ENCODE data around the gene IL3RA. TPM values are rescaled to one million over a fixed set of nuclear protein-coding genes. Genes with fewer than 3 reads are reported as not detected.
"Not testable (repeated sequence)": the region's sequence is repeated elsewhere in the genome, so short reads cannot be mapped to it uniquely, and the experiment has no call there.

IL3RA gene
- 1 to 10 TPM in 1 of 2 donors, under 1 TPM in 1; 0.52 to 1.2 TPM for total RNA-seq

DNA sequence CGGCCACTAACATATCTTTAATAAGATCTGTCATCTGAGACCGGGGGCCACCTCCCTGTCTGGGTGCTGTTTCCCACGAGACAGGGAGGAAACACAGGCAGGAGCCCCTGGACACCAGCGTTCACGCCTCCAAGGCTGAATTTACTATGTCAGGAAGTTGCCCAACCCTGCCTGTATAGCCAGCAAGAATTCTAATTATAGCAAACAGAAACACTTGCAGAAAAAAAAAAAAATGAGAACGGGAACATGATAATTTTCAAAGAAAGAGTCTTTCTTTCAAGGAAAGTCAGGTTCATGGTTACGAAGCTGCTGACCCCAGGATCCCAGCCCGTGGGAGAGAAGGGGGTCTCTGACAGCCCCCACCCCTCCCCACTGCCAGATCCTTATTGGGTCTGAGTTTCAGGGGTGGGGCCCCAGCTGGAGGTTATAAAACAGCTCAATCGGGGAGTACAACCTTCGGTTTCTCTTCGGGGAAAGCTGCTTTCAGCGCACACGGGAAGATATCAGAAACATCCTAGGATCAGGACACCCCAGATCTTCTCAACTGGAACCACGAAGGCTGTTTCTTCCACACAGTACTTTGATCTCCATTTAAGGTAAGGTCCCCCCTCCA is at the start of gene IL3RA:
Gene IL3RA, plus strand, starts transcription at position 455 of the 613 bp plus-strand sequence. CDS start 4,981 bp downstream, outside the sequence.
- H3K4me1 Mint-ChIP-seq: peaks cover 5% of the 10 kb centered on the region
- H3K36me3 Mint-ChIP-seq (ENCODE audit: low read depth): no peaks in the 10 kb centered on the region
- ATAC-seq (replicated peaks): peak; percentile 9
- peaks cover 7% of the 10 kb centered on the region for H3K27me3 Mint-ChIP-seq
- H3K27ac Mint-ChIP-seq: peak within 1 kb of the TSS; percentile 37
- H3K4me3 Mint-ChIP-seq: peak within 1 kb of the TSS; percentile 72
- no peaks in the 10 kb centered on the region for H3K9me3 Mint-ChIP-seq

DNA sequence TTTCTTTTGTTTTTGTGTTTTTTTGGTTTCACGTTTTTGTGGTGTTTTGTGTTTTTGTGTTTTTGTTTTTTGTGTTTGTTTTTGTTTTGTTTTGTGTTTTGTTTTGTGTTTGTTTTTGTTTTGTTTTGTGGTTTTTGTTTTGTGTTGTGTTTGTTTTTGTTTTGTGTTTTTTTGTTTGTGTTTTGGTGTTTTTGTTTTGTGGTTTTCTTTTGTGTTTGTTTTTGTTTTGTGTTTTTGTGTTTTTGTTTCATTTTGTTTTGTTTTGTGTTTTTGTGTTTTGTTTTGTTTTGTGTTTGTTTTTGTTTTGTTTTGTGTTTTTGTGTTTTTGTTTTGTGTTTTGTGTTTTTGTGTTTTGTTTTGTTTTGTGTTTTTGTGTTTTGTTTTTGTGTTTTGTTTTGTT is 47.0 kb upstream of the IL3RA start:
- Mint-ChIP-seq H3K27ac (peak overlapping the region; percentile 74), H3K27me3 (peaks cover 10% of the 10 kb centered on the region), H3K36me3 (ENCODE audit: low read depth) (peaks cover 8% of the 10 kb centered on the region), H3K4me3 (no peak overlapping the region), H3K9me3 (peaks cover 5% of the 10 kb centered on the region), H3K4me1 (no peaks in the 10 kb centered on the region)
- no peak for ATAC-seq (replicated peaks)

DNA sequence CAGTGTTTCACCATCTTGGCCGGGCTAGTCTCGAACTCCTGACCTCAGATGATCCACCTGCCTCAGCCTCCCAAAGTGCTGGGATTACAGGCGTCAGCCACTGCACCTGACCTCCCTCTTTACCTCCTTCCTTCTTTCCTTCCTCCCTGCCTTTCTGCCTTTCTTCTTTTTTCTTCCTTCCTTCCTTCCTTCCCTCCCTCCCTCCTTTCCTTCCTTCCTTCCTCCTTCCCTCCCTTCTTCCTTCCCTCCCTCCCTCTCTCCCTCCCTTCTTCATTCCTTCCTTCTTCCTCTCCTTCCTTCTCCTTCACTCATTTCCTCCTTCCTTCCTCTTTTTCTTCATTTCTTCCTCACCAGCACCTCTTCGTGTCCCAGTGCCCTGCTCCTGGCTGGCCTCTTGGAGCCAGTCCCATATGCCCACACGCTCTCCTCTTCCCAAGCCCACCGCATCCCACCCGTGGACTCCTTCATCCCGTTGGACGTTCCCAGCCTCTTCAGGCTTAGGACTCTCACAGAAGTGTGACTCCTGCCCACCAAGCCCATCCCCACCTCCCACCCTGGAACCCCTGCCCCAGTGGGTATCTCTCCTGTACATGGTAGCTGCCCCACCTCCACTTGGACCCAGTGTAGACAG is 45.4 kb upstream of the IL3RA start:
- Mint-ChIP-seq H3K9me3 (peaks cover 5% of the 10 kb centered on the region), H3K4me3 (no peak overlapping the region), H3K36me3 (ENCODE audit: low read depth) (peaks cover 8% of the 10 kb centered on the region), H3K4me1 (no peaks in the 10 kb centered on the region), H3K27me3 (peaks cover 19% of the 10 kb centered on the region), H3K27ac (no peak overlapping the region)
- ATAC-seq (replicated peaks): no peak

DNA sequence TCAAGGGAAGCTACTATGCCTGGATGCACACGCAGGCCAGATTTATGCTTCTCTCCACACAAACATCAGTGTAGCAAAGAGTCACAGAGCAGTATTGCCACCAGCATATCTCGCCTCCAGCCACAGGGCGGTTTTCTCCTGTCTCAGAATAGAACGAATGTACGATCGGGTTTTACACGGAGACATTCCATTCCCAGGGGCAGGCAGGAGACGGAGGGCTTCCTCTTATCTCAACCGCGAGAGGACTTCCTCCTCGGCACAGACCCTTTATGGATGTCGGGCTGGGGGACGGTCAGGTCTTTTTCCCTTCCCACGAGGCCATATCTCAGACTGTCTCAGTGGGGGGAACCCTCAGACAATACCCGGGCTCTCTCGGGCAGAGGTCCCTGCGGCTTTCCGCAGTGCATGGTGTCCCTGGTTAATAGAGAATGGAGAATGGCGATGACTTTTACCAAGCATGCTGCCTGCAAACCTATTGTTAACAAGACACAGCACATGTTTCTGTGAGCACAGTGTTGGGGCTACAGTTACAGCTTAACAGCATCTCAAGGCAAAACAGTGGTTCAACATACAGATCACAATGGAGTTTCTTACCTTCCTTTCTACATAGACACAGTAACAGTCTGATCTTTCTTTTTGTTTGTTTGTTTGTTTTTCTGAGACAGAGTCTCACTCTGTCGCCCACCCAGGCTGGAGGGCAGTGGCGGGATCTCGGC is 43.9 kb upstream of the IL3RA start:
- Mint-ChIP-seq H3K27ac (no peak overlapping the region), H3K9me3 (peaks cover 5% of the 10 kb centered on the region), H3K4me1 (no peaks in the 10 kb centered on the region), H3K4me3 (no peak overlapping the region), H3K27me3 (peaks cover 14% of the 10 kb centered on the region), H3K36me3 (ENCODE audit: low read depth) (peaks cover 8% of the 10 kb centered on the region)
- ATAC-seq (replicated peaks): no peak

DNA sequence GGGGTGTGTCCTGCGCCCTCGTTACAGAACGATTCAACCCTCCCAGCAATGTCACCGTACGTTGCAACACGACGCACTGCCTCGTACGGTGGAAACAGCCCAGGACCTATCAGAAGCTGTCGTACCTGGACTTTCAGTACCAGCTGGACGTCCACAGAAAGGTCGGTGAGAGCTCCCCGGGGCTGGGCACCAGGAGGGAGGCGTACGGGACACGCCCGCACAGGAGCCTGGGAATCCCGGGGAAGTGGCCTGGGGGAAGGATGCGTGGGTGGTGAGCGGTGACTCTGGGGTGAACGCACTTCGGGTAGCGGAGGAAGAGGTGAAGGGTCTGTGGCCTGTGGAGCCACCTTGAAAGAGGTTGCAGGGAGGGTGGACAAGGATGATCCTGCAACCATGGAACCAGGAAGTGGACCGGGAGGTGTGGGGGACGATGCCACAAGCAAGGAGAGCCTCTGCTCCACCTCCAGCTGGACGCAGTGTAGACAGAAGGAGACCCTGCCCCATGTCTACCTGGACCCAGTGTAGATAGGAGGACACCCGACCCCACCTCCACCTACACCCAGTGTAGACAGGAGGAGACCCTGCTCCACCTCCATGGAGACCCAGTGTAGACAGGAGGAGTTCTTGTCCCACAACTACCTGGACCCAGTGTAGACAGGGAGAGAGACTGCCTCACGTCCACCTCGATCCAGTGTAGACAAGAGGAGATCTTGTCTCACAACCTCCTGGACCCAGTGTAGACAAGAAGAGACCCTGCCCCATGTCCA is 42.1 kb upstream of the IL3RA start:
- ATAC-seq (replicated peaks): no peak
- no peak overlapping the region for H3K27ac Mint-ChIP-seq
- no peak overlapping the region for H3K4me3 Mint-ChIP-seq
- peaks cover 14% of the 10 kb centered on the region for H3K27me3 Mint-ChIP-seq
- peaks cover 4% of the 10 kb centered on the region for H3K36me3 Mint-ChIP-seq (ENCODE audit: low read depth)
- H3K4me1 Mint-ChIP-seq: no peaks in the 10 kb centered on the region
- peaks cover 2% of the 10 kb centered on the region for H3K9me3 Mint-ChIP-seq

DNA sequence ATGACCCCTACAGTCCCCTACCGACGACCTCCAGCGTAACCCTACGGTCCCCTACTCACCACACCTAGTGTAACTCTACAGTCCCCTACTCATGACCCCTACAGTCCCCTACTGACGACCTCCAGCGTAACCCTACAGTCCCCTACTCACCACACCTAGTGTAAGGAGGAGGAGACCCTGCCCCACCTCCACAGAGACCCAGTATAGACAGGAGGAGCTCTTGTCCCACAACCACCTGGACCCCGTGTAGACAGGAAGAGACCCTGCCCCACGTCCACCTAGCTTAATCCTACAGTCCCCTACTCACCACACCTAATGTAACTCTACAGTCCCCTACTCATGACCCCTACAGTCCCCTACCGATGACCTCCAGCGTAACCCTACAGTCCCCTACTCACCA is 41.0 kb upstream of the IL3RA start:
- H3K27me3 Mint-ChIP-seq: peaks cover 14% of the 10 kb centered on the region
- no peaks in the 10 kb centered on the region for H3K36me3 Mint-ChIP-seq (ENCODE audit: low read depth)
- H3K4me3 Mint-ChIP-seq: no peak overlapping the region
- ATAC-seq (replicated peaks): no peak
- H3K27ac Mint-ChIP-seq: no peak overlapping the region
- H3K9me3 Mint-ChIP-seq: no peaks in the 10 kb centered on the region
- no peaks in the 10 kb centered on the region for H3K4me1 Mint-ChIP-seq

DNA sequence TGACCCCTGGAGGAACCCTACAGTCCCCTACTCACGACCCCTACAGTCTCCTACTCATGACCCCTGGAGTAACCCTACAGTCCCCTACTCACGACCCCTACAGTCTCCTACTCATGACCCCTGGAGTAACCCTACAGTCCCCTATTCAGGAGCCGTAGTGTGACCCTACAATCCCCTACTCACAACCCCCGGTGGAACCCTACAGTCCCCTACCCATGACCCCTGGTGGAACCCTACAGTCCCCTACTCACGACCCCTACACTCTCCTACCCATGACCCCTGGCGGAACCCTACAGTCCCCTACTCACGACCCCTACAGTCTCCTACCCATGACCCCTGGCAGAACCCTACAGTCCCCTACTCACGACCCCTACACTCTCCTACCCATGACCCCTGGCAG is 39.0 kb upstream of the IL3RA start:
- H3K27ac Mint-ChIP-seq; ATAC-seq (replicated peaks); H3K9me3 Mint-ChIP-seq; H3K36me3 Mint-ChIP-seq (ENCODE audit: low read depth); H3K4me3 Mint-ChIP-seq; H3K4me1 Mint-ChIP-seq: not testable (repeated sequence)
- peaks cover 10% of the 10 kb centered on the region for H3K27me3 Mint-ChIP-seq

DNA sequence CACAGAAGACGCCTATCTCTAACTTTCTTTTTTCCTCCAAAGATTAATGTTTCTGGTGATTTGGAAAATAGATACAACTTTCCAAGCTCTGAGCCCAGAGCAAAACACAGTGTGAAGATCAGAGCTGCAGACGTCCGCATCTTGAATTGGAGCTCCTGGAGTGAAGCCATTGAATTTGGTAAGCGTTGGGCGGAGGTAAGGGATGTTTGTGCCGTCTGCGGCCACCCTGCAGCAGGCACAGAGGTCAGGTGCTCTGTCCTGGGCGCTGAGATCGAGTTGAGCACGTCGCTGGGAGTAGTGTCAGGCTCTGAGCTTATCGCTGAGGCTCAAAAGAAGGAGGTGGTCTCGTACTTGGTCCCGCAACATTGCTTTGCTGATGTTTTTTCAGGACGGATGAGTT is 36.1 kb upstream of the IL3RA start:
- no peak overlapping the region for H3K4me3 Mint-ChIP-seq
- no peak for ATAC-seq (replicated peaks)
- H3K27me3 Mint-ChIP-seq: peaks cover 5% of the 10 kb centered on the region

DNA sequence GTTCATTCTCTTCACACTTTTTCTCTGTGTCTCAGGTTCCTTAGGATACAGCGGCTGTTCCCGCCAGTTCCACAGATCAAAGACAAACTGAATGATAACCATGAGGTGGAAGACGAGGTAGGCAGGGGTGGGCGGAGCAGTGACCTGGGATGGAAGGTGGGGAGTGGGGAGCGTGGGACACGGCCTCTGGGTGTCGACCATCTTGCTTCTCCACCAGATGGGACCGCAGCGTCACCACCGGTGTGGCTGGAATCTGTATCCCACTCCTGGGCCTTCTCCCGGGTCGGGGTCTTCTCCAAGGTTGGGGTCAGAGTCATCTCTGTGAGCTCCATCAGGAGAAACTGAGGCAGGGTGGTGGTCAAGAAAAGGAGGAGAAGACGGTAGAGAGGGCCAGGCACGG is 31.2 kb upstream of the IL3RA start:
- no peaks in the 10 kb centered on the region for H3K9me3 Mint-ChIP-seq
- H3K36me3 Mint-ChIP-seq (ENCODE audit: low read depth): no peaks in the 10 kb centered on the region
- no peak overlapping the region for H3K27ac Mint-ChIP-seq
- peaks cover 5% of the 10 kb centered on the region for H3K4me1 Mint-ChIP-seq
- H3K27me3 Mint-ChIP-seq: no peaks in the 10 kb centered on the region
- ATAC-seq (replicated peaks): no peak
- H3K4me3 Mint-ChIP-seq: no peak overlapping the region

More for the DNA sequence above, 36.1 kb upstream of the IL3RA start:
- Mint-ChIP-seq H3K36me3 (ENCODE audit: low read depth) (no peaks in the 10 kb centered on the region), H3K9me3 (no peaks in the 10 kb centered on the region), H3K27ac (no peak overlapping the region), H3K4me1 (no peaks in the 10 kb centered on the region)

DNA sequence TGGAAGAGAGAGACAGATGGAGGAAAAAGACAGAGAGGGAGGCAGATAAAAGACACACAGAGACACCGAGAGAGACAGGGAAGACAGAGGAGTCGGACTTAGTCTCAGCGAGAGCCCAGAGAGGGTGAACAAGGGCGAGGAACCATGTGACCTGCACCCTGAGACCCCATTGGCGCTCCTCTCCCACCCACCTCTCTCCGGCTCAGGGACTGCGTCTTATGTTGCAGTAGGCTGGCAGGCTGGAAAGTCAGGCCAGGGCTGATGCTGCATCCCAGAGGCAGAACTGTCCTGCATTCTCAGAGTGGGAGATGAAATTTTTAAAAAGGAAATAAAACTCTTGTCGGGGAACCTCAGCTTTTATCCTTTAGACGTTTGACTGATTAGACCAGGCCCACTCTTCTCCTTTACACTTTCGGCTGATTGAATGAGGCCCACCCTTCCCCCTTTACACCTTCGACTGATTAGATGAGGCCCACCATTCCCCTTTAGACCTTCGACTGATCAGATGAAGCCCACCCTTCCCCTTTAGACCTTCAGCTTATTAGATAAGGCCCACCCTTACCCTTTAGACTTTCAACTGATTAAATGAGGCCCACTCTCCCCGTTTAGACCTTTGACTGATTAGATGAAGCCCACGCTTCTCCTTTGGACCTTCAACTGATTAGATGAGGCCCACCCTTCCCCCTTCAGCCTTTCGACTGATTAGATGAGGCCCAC is 29.5 kb upstream of the IL3RA start:
- H3K36me3 Mint-ChIP-seq (ENCODE audit: low read depth): no peaks in the 10 kb centered on the region
- no peak for ATAC-seq (replicated peaks)
- no peaks in the 10 kb centered on the region for H3K27me3 Mint-ChIP-seq
- H3K9me3 Mint-ChIP-seq: no peaks in the 10 kb centered on the region
- no peak overlapping the region for H3K4me3 Mint-ChIP-seq
- peaks cover 5% of the 10 kb centered on the region for H3K4me1 Mint-ChIP-seq
- no peak overlapping the region for H3K27ac Mint-ChIP-seq

DNA sequence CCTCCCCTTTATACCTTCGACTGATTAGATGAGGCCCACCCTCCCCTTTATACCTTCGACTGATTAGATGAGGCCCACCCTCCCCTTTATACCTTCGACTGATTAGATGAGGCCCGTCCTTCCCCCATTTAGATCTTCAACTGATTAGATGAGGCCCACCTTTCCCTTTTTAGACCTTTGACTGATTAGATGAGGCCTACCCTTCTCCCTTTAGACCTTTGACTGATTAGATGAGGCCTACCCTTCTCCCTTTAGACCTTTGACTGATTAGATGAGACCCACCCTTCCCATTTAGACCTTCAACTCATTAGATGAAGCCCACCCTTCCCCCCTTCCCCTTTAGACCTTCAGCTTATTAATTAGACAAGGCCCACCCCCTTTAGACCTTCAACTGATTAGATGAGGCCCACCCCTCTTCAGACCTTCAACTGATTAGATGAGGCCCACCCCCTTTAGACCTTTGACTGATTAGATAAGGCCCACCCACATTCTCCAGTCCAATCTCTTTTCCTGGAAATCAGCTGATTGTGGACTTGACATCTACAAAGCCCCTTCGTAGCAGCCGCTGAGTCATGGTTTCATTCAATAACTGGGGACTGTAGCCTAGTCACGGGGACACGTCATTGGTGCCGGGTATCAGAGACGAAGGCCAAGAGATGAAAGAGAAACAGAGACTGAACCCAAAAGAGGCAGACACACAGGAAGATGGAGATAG is 28.8 kb upstream of the IL3RA start:
- Mint-ChIP-seq H3K27me3 (no peaks in the 10 kb centered on the region), H3K27ac (no peak overlapping the region), H3K36me3 (ENCODE audit: low read depth) (no peaks in the 10 kb centered on the region), H3K4me3 (no peak overlapping the region), H3K4me1 (peaks cover 5% of the 10 kb centered on the region), H3K9me3 (no peaks in the 10 kb centered on the region)
- ATAC-seq (replicated peaks): peak; percentile 59

DNA sequence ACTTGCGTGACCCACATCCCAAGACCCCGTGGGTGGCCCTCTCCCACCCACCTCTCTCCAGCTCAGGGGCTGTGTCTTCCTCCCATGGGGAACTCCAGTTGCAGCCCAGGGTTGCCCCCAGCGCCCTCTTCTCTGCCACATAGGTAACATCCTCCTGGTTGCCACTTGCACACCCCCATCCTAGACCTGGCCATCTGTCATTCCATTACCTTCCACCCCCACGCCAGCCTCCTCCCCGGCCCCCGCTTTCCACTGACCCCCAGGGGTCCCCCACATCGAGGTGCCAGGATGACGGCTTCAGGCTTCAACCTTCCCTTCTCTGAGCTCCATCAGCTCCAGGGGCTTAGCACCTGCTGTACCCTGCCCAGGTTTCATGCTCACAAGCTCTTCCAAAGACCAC is 28.1 kb upstream of the IL3RA start:
- Mint-ChIP-seq H3K4me1 (peaks cover 5% of the 10 kb centered on the region), H3K27me3 (no peaks in the 10 kb centered on the region), H3K36me3 (ENCODE audit: low read depth) (no peaks in the 10 kb centered on the region), H3K27ac (no peak overlapping the region), H3K4me3 (no peak overlapping the region), H3K9me3 (no peaks in the 10 kb centered on the region)
- peak; percentile 7 for ATAC-seq (replicated peaks)

DNA sequence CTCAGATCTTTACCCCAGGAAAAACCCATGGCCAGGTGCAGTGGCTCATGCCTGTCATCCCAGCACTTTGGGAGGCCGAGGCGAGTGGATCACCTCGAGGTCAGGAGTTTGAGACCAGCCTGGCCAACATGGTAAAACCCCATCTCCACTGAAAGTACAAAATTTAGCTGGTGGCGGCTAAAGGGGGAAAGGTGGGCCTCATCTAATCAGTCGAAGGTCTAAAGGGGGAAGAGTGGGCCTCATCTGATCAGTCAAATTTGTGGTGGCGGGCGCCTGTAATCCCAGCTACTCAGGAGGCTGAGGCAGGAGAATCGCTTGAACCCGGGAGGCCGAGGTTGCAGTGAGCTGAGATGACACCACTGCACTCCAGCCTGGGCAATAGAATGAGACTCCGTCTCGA is 27.7 kb upstream of the IL3RA start:
- not testable (repeated sequence) for H3K27ac Mint-ChIP-seq; H3K4me3 Mint-ChIP-seq; H3K9me3 Mint-ChIP-seq; H3K27me3 Mint-ChIP-seq; ATAC-seq (replicated peaks); H3K36me3 Mint-ChIP-seq (ENCODE audit: low read depth); H3K4me1 Mint-ChIP-seq

Measured in activated T-helper 17 cell treated with anti-CD3 and anti-CD28 coated beads, Interleukin-2, amount 50 U/mL, for 72 hours (primary cell).